NCI-H1092 treated with DMSO at 0.1 percent for 48 hours (cell line): ENCODE results near the gene KLC1.
"Not testable (repeated sequence)": the region's sequence is repeated elsewhere in the genome, so short reads cannot be mapped to it uniquely, and the experiment has no call there.

ENCODE experiments used
- DNase-seq: peaks from one replicate; lab custom pipeline; 2025; lab: John Stamatoyannopoulos, UW

The KLC1 gene

DNA sequence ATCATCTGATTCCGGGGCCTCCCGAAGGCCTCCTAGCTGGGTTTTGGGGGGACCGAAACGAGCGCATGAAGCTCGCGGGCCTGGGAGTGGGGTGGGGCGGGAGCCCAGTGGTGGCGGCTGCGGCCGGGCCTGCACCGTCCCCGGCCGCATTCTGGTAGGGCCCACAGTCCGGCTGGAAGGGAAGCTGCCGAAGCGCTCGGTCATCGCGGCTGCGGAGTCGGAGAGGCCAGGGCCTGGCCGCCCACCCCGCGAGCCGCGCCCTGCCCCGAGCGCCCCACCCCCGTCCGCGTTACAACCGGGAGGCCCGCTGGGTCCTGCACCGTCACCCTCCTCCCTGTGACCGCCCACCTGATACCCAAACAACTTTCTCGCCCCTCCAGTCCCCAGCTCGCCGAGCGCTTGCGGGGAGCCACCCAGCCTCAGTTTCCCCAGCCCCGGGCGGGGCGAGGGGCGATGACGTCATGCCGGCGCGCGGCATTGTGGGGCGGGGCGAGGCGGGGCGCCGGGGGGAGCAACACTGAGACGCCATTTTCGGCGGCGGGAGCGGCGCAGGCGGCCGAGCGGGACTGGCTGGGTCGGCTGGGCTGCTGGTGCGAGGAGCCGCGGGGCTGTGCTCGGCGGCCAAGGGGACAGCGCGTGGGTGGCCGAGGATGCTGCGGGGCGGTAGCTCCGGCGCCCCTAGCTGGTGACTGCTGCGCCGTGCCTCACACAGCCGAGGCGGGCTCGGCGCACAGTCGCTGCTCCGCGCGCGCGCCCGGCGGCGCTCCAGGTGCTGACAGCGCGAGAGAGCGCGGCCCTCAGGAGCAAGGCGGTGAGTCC is at the start of gene KLC1:
KLC1 (plus strand) TSS at position 528 of the 819 bp plus-strand sequence. CDS start 25,354 bp downstream, outside the sequence.
- peak; percentile 34 for DNase-seq

DNA sequence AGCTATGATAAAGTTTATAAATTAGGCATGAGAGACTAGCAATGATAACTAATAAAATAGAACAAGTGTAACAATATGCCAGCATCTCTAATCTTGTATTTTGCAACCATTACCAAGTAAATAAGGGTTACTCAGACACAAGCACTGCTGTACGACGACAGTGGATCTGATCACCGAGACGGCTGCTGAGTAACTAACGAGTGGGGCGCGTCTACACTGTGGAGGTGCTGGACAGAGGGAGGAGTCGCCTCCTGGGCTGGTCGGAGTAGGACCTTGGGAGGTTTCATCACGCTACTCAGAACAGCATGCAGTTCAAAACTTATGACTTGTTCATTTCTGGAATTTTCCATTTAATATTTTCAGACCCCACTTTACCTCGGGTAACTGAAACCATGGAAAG is 47.8 kb upstream of the KLC1 start:
- no peak for DNase-seq

DNA sequence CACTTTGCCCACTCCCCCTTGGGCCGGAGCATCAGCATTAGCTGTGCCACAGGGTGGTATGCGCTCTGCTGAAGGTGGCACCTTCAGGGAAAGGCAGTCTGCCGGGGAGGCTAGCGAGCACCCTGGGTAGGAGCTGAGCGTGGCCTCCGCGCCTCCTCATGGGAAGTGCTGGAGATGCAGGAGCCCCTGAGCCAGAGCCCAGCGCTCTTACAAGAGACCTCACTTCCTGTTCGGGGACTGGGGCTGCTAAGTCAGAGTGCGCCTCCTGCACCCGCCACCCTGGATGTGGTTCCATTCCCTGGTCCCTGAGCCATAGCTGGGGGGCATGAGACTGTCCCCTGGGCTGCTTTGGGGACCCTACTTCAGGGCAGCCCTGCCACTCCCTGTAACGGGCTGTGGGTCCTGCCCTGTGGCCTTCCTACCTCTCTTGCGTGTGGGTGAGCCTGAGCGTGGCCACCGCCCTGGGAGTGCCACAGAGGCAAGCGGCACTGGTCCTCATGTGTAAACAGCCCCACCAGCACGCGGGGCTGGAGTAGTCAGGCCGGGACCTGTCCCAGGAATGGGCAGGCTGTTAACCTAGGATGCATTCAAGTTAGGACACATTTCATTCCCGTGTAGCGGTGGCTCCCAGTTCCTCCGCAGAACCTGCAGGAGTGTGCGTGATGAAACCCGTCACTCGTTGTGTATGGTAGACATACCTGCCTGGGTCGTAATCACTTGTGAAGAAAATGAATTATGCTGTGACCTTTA is 46.9 kb upstream of the KLC1 start:
- DNase-seq, result no peak

DNA sequence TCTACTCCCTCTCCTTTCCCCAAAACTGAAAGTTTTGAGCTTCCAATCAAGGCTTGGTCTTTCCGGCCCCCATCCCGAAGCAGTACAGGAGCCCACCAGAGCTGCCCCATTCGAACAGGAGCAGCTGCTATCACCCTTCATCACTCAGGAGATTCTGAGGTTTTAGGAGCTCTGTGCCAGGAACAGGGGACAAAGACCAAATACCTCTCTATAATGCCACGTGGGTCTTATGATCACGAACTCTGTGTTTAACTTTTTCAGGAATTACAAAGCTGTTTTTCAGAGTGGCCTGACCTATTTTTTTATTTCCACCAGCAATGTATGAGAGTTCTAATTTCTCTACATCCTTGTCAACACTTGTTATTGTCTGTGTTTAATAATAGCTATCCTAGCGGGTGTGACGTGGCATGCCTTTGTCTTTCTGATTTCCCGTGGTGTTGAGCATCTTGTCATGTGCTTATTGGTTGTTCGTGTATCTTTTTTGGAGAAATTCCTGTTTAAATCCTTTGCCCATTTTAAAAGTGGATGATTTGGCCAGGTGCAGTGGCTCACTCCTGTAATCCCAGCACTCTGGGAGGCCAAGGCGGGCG is 44.6 kb upstream of the KLC1 start:
- no peak for DNase-seq

DNA sequence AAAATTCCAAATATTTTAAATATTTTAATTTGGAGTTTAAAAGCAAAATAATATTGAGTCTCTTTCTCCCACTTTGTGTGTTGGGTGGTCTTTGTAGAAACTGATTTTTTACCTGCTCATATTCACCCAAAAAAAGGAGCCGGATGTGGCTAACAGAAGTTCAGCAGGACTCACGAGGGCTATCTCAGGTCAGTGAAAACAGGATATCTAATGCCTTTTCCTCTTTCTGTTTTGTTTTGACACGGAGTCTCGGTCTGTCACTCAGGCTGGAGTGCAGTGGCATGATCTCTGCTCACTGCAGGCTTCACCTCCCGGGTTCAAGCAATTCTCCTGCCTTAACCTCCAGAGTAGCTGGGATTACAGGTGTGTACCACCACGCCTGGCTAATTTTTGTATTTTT is 35.4 kb upstream of the KLC1 start:
- no peak for DNase-seq

DNA sequence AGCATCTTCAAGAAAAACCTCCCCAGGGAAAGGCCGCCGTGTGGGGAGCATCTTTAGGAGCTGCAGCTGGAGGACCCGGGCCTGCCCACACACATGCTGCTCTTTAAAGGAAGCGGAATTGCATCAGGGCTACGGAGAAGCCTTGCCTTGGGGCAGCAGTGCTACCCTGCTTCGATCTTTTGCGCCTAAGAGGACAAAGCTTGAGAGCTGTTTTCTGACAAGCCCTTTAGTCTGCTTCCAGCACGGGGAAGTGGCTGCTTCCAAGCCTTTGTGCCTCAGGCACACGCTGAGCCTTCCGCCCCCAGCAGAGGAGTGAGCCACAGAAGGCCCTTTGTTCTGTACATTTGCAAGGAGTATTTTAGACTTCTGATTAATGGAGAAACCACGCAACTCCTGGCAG is 34.7 kb upstream of the KLC1 start:
- peak; percentile 59 for DNase-seq

DNA sequence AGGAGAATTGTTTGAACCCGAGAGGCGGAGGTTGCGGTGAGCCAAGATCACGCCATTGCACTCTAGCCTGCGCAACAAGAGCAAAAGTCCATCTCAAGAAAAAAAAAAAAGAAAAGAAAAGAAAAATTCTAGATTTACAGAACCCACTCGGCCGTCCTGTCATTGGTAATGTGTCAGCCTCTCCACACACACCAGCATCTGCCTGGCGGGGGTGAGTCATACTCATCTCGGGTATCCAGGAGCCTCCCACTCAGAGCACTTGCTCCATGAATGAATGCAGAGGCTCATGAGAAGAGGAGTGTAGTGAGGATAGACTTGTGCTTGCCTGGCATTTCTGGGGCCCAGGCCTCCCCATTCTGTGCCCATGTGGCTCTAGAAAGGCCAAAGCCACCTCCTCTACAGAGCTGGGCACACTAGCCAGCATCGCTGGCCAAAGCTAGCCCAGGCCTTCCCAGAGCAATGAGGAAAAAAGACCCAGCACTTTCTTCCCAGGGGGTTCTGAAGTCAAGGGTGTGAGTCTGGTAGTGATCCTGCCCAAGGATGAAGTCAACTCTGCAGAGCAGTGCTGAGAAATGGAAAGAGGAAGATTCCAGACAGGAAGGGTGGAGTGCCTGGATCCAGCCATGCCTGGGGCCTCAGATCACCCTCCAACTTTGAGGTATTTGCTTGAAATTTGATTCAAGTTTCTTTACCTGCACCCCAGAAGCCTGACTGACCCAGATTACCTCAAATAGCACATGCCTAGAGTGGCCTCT is 31.2 kb upstream of the KLC1 start:
- no peak for DNase-seq

DNA sequence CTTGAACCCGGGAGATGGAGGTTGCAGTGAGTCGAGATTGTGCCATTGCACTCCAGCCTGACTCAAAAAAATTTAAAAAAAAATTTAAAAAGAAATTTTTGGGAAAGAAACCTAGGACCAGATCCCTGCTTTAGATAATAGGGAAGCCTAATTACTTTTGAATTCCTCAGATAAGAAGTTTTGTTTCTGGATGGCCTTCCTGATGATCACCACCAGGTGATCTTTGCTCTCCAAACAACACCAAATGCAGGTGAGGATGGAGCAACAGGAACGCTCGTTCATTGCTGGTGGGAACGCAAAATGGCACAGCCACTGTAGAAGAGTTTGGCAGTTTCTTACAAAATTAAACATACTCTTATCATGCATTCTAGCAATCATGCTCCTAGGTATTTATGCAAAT is 28.5 kb upstream of the KLC1 start:
- DNase-seq, result no peak

DNA sequence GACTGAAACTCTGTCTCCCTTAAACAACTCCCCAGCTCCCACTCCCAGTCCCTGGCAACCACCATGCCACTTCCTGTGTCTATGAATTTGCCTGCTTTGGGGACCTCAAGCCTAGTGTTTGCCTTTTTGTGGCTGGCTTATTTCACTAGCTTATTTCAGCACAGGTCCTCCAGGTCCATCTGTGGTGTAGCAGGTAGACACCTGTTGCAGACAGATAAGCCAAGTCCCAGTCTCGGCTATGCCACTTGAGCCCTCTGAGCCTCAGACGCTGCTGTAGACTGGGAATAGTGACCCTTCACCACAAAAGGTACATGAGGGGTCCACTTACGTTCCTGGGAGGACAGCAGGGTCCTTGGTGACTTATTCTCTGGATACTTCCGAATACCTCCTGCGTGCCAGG is 24.4 kb upstream of the KLC1 start:
- no peak for DNase-seq

DNA sequence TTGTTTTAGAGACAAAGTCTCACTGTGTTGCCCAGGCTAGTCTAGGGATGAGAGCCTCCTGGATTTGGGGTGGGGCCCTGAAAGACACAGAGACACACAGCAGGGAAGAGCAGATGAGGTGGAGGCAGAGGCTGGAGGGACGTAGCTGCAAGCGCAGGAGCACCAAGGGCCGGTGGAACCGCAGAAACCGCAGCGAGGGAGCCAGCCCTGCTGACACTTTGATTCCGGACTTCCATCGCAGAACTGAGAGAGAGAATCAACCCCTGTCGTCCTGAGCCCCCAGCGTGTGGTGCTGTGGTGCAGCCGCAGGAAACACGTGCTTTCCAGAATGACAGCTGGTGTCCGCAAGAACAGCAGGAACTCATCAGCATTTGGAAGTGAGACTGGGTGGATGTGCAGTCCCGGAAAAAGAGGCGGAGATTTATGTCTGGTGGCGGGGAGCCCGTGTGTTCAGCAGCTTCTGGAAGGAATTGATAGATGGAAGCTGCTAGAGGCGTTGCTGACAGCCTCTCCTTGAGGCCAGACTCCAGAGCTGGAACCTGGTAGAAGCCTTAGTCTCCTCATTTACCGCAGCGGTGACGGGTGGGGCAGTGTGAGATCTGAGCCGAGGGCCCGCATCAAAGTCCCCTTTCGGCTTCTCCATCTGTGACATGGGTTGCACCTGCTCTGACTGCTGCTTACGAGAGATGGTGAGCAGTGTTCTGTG is 21.9 kb upstream of the KLC1 start:
- peak; percentile 85 for DNase-seq

DNA sequence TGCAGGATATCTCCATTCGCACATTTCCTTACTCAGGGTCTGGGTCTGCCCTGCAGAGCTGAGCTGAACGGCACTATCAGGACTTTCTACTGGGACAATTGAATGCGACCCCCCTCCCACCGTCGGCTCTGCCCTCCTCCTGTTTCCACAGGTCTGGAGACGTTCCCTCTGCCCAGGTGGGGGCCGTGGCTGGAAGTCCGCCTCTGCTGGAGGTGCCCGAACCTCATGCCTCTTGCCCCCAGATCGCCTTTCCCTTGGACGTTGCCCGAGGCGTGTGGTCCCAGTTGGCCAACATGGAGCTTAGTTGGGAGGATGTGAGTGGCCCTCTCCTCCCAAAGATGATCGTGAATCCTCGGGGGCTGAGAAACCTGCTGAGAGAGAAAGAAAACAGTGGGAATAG is 21.2 kb upstream of the KLC1 start:
- DNase-seq, result no peak

DNA sequence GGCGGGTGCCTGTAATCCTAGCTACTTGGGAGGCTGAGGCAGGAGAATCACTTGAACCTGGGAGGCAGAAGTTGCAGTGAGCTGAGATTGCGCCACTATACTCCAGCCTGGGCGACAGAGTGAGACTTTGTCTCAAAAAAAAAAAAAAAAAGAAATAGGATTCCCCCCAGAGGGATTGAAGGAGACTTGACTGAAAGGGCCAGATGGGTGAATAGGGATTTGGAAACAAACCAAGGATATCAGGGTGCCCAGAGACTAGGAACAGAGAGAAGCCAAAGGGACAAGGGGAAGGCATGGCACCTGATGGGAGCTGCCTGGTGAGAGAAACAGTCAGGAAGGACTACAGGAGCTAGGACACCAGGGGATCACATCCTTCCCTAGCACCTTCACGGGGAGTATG is 19.9 kb upstream of the KLC1 start:
- DNase-seq, result not testable (repeated sequence)

DNA sequence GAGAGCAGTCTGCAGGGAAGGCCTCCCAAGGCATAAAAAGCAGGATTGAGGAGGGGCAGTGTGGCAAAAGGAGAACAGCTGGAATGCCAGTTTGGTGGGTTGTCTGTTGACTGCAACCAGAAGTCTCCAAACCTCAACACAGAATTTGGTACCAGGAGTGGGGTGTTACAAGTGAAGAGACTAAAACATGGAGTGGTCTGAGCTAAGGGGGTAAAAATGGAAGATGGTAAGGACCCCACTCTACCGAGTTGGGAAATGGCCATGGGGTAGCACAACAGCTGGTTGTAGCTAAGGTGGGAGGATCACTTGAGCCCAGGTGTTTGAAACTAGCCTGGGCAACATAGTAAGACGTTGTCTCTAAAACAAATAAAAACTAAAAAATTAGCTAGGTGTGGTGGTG is 17.8 kb upstream of the KLC1 start:
- DNase-seq, result no peak

DNA sequence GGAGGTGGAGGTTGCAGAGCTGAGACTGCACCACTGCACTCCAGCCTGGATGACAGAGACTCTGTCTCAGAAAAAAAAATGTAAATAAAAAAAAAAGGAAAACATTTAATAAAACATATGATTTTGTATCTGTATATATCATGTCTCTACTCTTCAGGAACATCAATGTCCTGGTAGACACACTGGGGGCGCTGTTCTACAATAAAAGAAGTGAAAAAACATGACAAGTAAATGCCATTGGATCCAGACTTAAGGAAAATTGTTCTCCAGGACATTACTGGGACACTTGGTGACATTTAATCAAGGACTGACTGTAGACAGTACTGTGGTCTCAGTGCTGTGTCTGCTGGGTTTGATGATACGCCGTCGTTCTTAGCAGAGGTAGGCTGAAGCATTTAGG is 15.5 kb upstream of the KLC1 start:
- no peak for DNase-seq

DNA sequence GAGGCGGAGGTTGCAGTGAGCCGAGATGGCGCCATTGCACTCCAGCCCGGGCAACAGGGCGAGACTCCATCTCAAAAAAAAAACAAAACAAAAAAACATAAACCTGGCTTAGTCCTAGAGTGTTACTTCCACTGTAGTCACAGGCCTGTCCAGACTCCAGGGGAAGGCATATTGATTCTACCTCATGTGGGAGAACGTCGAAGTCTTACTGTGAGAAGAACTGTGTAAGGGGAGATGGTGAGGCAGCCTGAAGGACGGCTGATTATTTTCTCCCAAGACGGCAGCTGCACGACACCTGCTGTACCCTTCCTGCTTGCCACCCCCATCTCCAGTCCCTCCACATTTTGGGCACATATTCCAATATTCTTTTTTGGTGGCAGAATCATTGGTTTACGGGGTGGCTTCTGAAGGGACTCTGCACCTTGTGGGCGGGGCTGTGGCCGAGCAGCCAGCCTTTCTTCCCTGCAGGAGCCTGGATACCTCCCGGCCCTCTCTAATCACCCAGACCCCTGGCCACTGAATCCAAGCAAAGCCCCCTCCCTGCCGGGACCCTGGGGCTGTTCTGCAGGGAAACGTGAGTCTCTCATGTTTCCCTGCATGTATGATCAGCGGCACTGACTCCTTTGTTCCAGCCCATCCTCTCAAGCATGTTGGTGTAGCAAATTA is 12.2 kb upstream of the KLC1 start:
- no peak for DNase-seq

DNA sequence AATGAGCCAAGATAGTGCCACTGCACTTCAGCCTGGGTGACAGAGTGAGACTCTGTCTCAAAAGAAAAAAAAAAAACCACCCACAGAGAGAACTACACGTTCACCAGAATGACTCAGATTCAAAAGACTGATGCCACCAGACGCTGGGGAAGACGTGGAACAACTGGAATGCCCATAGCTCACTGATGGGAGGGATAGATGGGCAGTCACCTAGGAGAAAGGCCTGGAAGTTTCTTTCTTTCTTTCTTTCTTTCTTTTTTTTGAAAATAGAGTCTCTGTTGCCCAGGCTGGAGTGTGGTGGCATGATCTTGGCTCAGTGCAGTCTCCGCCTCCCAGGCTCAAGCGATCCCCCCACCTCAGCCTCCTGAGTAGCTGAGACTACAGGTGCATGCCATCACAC is 10.0 kb upstream of the KLC1 start:
- DNase-seq, result no peak

DNA sequence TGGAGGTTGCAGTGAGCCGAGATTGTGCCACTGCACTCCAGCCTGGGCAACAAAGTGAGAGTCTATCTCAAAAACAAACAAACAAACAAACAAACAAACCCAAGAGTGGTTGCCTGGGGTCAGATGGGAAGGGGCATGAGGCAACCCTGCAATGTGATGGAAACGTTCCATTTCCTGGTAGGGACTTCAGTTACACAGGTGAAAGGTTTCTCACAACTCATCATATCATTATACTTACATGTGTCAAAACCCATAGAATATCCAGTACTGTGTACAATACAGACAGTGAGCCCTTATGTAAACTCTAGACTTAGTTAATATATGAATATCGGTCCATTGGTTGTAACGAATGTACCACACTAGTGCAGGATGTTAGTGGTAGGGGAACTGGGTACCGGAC is 7.2 kb upstream of the KLC1 start:
- no peak for DNase-seq

DNA sequence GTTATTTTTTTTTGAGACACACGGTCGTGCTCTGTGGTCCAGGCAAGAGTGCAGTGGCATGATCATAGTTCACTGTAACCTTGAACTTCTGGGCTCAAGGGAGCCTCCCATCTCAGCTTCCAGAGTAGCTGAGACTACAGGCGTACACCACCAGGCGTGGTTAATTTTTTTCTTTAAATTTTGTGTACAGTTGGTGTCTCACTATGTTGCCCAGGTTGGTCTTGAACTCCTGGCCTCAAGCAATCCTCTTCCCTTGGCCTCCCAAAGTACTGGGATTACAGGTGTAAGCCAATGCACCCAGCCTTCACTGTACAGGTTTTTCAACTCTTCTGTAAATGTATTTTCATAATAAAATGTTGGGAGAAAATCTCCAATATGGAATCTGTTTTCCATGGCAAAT is 5.7 kb upstream of the KLC1 start:
- DNase-seq, result no peak

DNA sequence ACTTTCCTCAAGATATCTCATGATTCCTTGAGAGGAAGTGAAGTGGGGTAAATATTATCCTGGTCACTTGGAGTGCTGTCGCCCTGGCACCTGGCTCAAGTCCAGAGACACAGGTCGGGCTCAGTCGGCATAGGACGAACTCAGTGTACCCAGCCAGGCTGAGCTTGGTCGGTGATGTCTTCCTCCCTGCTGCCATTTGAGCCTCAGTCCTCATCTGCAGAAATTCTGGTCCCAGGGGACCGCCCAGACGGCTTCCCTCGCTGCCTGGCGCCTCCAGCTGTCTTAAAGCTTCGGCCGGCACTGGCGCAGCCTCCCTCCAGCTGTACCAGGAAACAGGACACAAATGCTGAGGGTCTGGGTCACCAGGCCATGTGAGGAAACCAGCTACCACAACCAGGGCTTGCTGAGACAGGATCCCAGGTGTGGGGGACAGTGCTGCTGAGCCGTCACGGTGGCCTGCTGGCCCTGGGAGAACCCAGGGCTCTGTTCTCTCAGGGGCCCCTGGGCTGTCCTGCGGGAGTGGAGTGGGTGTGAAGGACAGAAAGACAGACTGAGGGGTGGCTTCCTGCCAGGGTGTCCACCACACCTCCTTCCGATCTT is 5.0 kb upstream of the KLC1 start:
- DNase-seq, result peak; percentile 3

DNA sequence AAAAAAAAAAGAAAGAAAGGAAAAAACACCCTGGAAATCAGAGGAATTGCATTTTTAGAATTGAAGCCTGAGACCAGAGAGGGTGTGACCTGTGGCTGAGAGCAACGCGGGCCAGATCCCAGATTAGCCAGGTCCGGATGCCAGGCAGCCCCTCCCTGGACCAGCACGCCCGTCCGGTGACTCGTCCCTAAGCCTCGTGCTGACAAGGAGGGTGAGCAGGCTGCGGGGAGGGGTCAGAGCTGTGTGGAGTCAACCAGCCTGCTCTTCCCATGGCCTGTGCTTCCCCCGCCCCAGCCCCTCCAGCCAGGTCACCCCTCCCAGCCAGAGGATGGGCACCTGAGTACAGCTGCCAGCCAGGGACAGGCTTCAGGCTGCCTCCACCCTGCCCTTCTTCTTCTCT is 4.2 kb upstream of the KLC1 start:
- DNase-seq, result no peak
